ENCODE measurements around the gene CCDC57. TPM values are rescaled to one million over a fixed set of nuclear protein-coding genes. Genes with fewer than 3 reads are reported as not detected.

CCDC57 gene
- total and polyA plus RNA-seq, 2 of the 4 experiments (the other 2 are of a cell fraction) = 7.3 to 31.3 TPM

GRCh38 chr17:82193520-82194220 is 19.0 kb downstream of the CCDC57 start:
- Histone ChIP-seq H3K4ac (ENCODE audit: low read depth, low read length) (no peak overlapping the region), H3K36me3 (ENCODE audit: control insufficient read depth, insufficient read depth, low read length) (peaks cover 38% of the 10 kb centered on the region), H3K14ac (replicated peaks; ENCODE audit: low read depth, low read length) (no peak overlapping the region), H2AFZ (replicated peaks; ENCODE audit: low read length, poor library complexity) (no peak overlapping the region), H3K27ac (ENCODE audit: insufficient read depth, low read length) (no peak overlapping the region), H4K20me1 (ENCODE audit: insufficient read depth, low read length) (peaks cover 4% of the 10 kb centered on the region; the same call in 1 of the 2 replicates), H3K27me3 (ENCODE audit: control insufficient read depth, insufficient read depth, low read length) (no peaks in the 10 kb centered on the region), H3K4me2 (ENCODE audit: low read depth, low read length) (no peak overlapping the region), H4K8ac (ENCODE audit: low read depth in 2 of 2, low read length in 2 of 2) (no peak overlapping the region), H2AK5ac (ENCODE audit: low read depth, low read length) (no peak overlapping the region), H2BK20ac (ENCODE audit: low read depth, low read length) (no peak overlapping the region), H3K18ac (ENCODE audit: low read depth, low read length) (no peak overlapping the region), H2AK9ac (replicated peaks; ENCODE audit: low read depth, low read length, poor library complexity) (no peak overlapping the region), H3K23ac (ENCODE audit: low read depth, low read length) (no peak overlapping the region), H3K4me3 (ENCODE audit: insufficient read depth, low read depth, low read length) (no peak overlapping the region), H3K79me1 (ENCODE audit: low read depth in 1 of 2, low read length in 2 of 2) (peaks cover 0 to 6% of the 10 kb centered on the region in 2 experiments; a peak in 1 of 4 replicates), H3K56ac (ENCODE audit: extremely low read depth, insufficient read depth, low read length) (no peak overlapping the region), H4K91ac (ENCODE audit: insufficient read depth, low read depth, low read length) (no peak overlapping the region), H3K9me3 (ENCODE audit: control insufficient read depth, insufficient read depth, low read length) (no peaks in the 10 kb centered on the region), H4K5ac (ENCODE audit: low read depth, low read length) (no peak overlapping the region), H2BK5ac (ENCODE audit: low read depth, low read length, poor library complexity, severe bottlenecking) (no peak overlapping the region), H3K9ac (ENCODE audit: low read depth, low read length) (no peak overlapping the region), H3K9me1 (ENCODE audit: insufficient read depth, low read length) (0 out of 2 replicates have a peak, but pooled peaks cover 9% of the 10 kb centered on the region), H3K4me1 (ENCODE audit: control insufficient read depth, insufficient read depth, low read length) (no peaks in the 10 kb centered on the region), H2BK120ac (ENCODE audit: low read depth, low read length) (no peak overlapping the region), H2BK15ac (ENCODE audit: low read depth, low read length) (no peak overlapping the region)
- no peak for ATAC-seq (ENCODE audit: low read depth)
- no peak for TF ChIP-seq CTCF (conservative IDR thresholded peaks at IDR 0.05; ENCODE audit: low read depth, low read length)
- no peak for TF ChIP-seq RFX5 (IDR thresholded peaks at IDR 0.05; ENCODE audit: low read depth, low read length)
- TF ChIP-seq BHLHE40 (IDR thresholded peaks at IDR 0.05; ENCODE audit: low read depth, low read length) = no peak
- no peak for TF ChIP-seq FOS (IDR thresholded peaks at IDR 0.05; ENCODE audit: low read depth, low read length)
- TF ChIP-seq RCOR1 (IDR thresholded peaks at IDR 0.05; ENCODE audit: insufficient replicate concordance, low read length) = no peak
- no peak for TF ChIP-seq CHD1 (IDR thresholded peaks at IDR 0.05; ENCODE audit: low read depth, low read length)
- no peak for TF ChIP-seq NFE2L2 (IDR thresholded peaks at IDR 0.05; ENCODE audit: low read depth, low read length)
- no peak for TF ChIP-seq MXI1 (IDR thresholded peaks at IDR 0.05; ENCODE audit: borderline replicate concordance, low read depth, low read length)
- TF ChIP-seq RAD21 (IDR thresholded peaks at IDR 0.05; ENCODE audit: low read length) = no peak
- TF ChIP-seq USF2 (IDR thresholded peaks at IDR 0.05; ENCODE audit: low read depth, low read length) = no peak
- TF ChIP-seq ELK1 (IDR thresholded peaks at IDR 0.05; ENCODE audit: borderline replicate concordance, low read depth, low read length) = no peak
- TF ChIP-seq MAFK (IDR thresholded peaks at IDR 0.05; ENCODE audit: low read depth, low read length) = no peak
- TF ChIP-seq SMC3 (IDR thresholded peaks at IDR 0.05; ENCODE audit: low read depth, low read length) = no peak
- TF ChIP-seq POLR2A (IDR thresholded peaks at IDR 0.05; ENCODE audit: low read depth, low read length) = no peak
- no peak for TF ChIP-seq CEBPB (IDR thresholded peaks at IDR 0.05; ENCODE audit: low read depth, low read length)
- TF ChIP-seq MAZ (IDR thresholded peaks at IDR 0.05; ENCODE audit: borderline replicate concordance, low read depth, low read length) = no peak
- in situ Hi-C loops (cut with MboI; ENCODE audit: low sequenced_read_pairs) = no loop called here
- intact Hi-C loops (cut with micrococcal nuclease) = no loop called here
- BruUV-seq (replicated peaks) = no TSS peak
- no peak for DNase-seq
- dilution Hi-C loops (cut with HindIII; ENCODE audit: low sequenced_read_pairs, unreplicated experiment) = no loop called here
- ChIA-PET CTCF (no interaction called here), POLR2A (ENCODE audit: unreplicated experiment) (no interaction called here)
- WGBS, 2 experiments (ENCODE audit: extremely low coverage in 2 of 2, insufficient read length in 1 of 2) = 87% methylated on average over 11 of the region's 16 CpGs; no CpG with 5 or more reads in 1 of the 2 experiments

Measured in IMR-90 (cell line).